H7 (cell line): Measurements from ENCODE around the gene GZMB. TPM values are rescaled to one million over a fixed set of nuclear protein-coding genes. Genes with fewer than 3 reads are reported as not detected.
A peak's percentile ranks its signal among the peaks of the same experiment; 100 is the strongest.

Experiments
- DNase-seq: peaks from one replicate; pipeline ENCODE4 v3.0.0; 2012
- H3K27me3 ChIP-seq: 2 replicates; pipeline ENCODE4 v1.6.0; 2011; ENCODE audit warnings: mild to moderate bottlenecking, low read length; ENCODE audit not compliant: control insufficient read depth, insufficient read depth
- H3K36me3 ChIP-seq: replicated peaks from 2 replicates; pipeline ENCODE4 v1.5.1; 2011; ENCODE audit warnings: low read length; ENCODE audit not compliant: control insufficient read depth, insufficient read depth
- H3K4me3 ChIP-seq: 2 replicates; pipeline ENCODE4 v1.5.1; 2011; ENCODE audit warnings: low read depth, mild to moderate bottlenecking, control low read depth, low read length, moderate library complexity; ENCODE audit not compliant: insufficient read depth
- total RNA-seq: library from RNA; depleted of rRNA; stranded (reverse); fragments of >200 nt; shearing (Covaris generic); gene quantifications from 2 replicates; pipeline ENCODE4 v1.2.3, GENCODE V29; 2014; rRNA removed

The GZMB gene
- not detected in 2 replicates for total RNA-seq

DNA sequence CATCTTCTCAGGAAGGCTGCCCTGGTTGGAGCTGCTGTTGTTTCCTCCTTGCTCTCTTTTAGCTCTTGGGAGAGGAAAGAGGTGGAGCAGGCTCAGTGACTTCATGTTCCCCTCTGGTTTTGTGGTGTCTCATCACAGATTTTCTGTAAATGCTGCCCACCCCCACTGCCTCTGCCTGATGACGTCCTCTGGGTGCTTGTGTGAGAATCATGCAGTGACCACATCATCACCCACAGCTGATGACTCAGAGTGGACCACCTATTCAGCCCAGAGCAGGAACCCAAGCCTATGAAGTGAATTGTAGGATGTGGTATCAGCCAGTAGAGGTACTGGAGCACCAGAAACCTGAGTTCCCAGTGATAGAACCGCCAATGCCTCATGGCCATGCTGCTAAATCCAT is at the start of gene GZMB:
Gene GZMB (minus strand): TSS at position 33 of the 400 bp plus-strand sequence. CDS start 30 bp downstream, at position 3.
- H3K27me3 ChIP-seq, result no peaks in the 10 kb centered on the region
- no peak within 1 kb of the TSS for H3K4me3 ChIP-seq
- no peaks in the 10 kb centered on the region for H3K36me3 ChIP-seq
- DNase-seq, result no peak

DNA sequence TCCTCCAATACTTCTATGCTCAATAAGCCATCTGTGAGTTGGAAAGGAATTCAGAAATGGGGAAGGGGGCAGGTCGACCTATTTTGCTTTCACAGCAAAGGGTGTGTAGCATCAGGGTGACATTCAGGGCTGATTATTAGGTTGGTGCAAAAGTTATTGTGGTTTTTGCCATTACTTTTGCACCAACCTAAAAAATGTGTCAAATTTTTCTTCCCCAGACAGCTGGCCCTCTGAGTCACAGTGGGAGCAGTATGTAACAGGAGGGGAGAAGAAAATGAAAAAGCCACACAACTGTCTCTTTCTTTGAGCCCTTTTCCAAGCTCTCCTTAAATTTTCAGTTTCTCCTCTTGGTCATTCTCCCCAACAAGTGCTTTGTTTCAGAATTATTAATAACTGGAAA is 47.1 kb upstream of the GZMB start:
- DNase-seq, result no peak
- Histone ChIP-seq H3K27me3 (no peaks in the 10 kb centered on the region), H3K36me3 (no peaks in the 10 kb centered on the region), H3K4me3 (no peak overlapping the region)

GRCh38 chr14:24680516-24680915 is 46.5 kb upstream of the GZMB start:
- DNase-seq, result no peak
- Histone ChIP-seq H3K27me3 (no peaks in the 10 kb centered on the region), H3K4me3 (no peak overlapping the region), H3K36me3 (no peaks in the 10 kb centered on the region)

DNA sequence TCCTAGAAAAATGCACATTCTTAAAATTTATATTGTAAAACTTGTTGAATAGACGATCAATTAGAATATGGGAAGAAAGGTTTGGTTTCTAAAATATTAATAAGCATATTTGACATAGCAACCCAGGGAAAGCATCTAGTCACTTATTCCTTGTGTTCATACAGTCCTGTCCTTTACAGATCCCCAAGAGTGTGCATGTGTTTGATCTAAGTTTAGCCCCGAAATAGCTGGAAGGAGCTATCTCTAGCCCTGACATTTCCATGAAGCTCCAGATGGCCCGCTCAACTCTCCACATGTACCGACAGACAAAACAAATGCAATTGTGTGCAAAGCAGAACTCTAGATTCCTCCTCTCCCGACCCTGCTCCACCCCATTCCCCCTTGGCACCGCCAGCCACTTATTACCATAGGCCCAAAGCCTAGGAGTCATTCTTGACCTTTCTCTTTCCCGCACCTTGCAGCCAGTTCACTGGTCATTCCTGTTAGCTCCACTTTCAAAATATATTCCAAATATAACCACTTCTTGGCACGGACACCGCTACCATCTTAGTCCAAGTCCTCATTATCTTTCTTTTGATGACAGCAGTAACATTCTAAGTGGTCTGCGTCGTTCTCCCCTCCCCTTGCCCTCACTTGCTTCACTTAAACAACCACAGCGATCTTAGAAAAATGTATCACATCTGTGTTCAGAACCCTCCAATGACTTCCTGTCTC is 45.4 kb upstream of the GZMB start:
- no peak overlapping the region for H3K4me3 ChIP-seq
- no peaks in the 10 kb centered on the region for H3K27me3 ChIP-seq
- DNase-seq, result no peak
- no peaks in the 10 kb centered on the region for H3K36me3 ChIP-seq

DNA sequence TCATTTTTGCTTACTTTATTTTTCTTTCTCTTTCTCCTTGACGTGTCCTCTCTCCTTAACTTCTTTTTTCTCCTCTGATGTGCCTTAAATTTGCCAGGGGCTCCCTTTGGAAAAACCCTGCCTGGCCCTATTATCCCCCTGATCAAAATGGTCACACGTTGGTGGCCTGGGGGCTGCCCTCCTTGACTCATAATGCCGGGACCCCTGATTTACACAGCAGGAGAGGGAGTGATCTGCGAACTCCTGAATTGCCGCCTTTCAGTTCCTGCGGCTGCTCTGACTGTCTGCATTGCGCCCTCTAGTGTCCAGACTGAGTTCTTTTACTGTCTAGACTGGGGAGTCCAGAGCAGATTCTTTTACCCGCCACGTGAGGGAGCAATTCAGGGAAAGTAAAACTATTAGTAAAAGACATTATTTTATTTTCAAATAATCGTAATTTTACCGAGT is 44.8 kb upstream of the GZMB start:
- H3K36me3 ChIP-seq, result no peaks in the 10 kb centered on the region
- H3K4me3 ChIP-seq, result no peak overlapping the region

DNA sequence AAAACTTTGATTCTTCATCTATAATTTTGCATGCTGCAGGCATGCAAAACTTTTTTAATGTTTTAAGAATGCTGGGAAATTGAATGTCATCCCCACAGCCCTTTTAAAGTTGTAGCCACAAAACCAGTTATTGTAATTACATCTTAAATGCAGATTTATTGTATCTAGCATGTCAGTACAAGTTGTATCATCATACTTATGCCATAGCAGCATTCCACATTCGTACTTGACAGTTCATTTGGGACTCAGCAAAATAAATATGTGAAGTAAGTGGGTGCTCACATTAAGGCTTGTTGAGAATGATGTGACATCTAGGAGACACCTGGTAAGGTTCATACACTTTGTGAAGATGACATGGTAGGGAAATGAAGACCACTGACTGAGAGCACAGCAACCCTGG is 44.0 kb upstream of the GZMB start:
- no peaks in the 10 kb centered on the region for H3K36me3 ChIP-seq
- no peak for DNase-seq
- H3K4me3 ChIP-seq, result no peak overlapping the region
- no peaks in the 10 kb centered on the region for H3K27me3 ChIP-seq

More for the DNA sequence above, 44.8 kb upstream of the GZMB start:
- DNase-seq, result peak; percentile 65
- no peaks in the 10 kb centered on the region for H3K27me3 ChIP-seq

DNA sequence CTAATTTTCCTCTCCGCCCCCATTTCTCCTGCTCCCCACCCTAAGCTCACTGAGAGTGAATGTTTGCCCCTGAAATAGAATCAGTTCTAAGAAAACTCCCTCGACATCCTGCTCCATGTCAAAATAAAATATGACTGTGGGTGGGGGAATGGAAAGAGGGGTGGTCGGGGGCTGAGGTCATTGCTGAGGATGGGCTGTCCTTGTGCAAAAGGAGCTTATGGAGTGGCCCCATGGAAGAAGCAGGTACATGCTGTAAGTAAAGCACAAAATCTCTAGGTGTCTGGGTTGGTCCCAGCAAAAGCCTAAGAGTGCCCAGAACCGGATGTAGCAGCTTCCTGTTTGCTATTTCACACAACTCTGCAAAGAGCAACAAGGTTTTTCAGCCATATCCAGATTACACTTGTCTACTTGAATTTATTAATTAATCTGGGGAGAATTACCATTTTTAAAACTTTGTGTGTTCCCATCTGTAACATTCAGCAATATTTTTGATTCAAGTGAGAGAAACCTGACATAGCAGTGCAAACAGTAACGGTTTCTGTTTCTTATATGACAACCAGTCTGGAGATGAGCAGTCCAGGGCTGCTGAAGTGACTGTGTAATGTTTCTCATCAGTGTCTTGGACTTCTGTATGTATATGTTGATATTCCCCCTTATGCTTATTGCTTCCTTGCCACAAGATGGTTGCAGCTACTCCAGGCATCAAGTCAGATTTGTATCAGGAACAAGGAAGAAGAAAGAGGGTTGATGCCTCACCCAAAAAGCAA is 40.4 kb upstream of the GZMB start:
- Histone ChIP-seq H3K27me3 (no peaks in the 10 kb centered on the region), H3K4me3 (no peak overlapping the region), H3K36me3 (no peaks in the 10 kb centered on the region)
- DNase-seq, result no peak

GRCh38 chr14:24673534-24674203 is 39.7 kb upstream of the GZMB start:
- DNase-seq, result no peak
- Histone ChIP-seq H3K27me3 (no peaks in the 10 kb centered on the region), H3K36me3 (no peaks in the 10 kb centered on the region), H3K4me3 (no peak overlapping the region)

- no peak for DNase-seq
- H3K4me3 ChIP-seq, result no peak overlapping the region
- H3K36me3 ChIP-seq, result no peaks in the 10 kb centered on the region
Observed at GRCh38 chr14:24673059-24673458, 39.1 kb upstream of the GZMB start.

DNA sequence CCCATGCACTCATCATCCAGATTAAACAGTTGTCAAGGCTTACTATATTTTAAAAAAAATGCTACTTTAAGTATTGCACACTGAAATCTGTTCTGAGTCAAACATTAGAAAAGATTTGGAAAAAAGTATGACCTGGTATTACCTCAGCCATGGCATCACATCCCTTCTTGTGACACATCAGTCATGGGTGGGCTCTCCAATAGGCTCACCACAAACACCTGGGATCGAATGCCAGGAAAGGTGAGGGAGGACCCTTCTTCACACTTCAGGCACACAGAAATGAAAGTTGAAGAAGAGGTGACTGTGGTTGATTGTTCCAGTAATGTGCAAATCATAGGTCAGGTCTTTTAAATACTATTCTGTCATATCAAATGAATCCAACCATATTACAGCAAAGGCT is 36.6 kb upstream of the GZMB start:
- DNase-seq, result no peak
- H3K36me3 ChIP-seq, result no peaks in the 10 kb centered on the region
- no peaks in the 10 kb centered on the region for H3K27me3 ChIP-seq
- H3K4me3 ChIP-seq, result no peak overlapping the region

More at GRCh38 chr14:24673059-24673458, 39.1 kb upstream of the GZMB start:
- no peaks in the 10 kb centered on the region for H3K27me3 ChIP-seq

GRCh38 chr14:24669651-24670050 is 35.7 kb upstream of the GZMB start:
- DNase-seq, result no peak
- H3K4me3 ChIP-seq, result no peak overlapping the region
- no peaks in the 10 kb centered on the region for H3K36me3 ChIP-seq
- H3K27me3 ChIP-seq, result no peaks in the 10 kb centered on the region

DNA sequence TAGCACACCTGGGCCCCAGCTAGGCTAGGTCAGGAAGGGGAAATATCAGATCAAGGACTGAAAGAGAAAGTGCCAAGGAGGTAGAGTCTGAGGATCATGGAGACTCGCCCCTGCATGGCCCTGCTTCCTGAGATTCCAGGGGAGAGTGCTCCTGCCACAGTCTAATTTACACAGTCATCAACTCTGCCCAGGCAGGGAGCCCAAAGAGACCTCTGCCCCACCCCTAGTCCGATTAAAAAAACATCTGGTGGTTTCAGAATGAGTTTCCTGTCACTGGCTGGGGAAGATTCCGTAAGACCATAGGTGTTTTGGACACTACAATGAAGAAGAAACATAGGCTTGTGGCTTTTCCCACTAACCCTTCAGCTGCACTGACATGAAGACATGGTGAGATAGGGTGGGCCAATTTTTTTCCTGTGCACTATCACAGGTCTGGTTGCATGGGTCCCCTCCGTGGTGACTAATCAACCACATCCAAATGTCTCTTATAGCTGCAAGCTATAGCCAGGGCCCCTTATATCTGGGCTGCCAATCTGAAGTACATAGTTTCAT is 31.5 kb upstream of the GZMB start:
- no peak overlapping the region for H3K4me3 ChIP-seq
- DNase-seq, result no peak
- no peaks in the 10 kb centered on the region for H3K27me3 ChIP-seq
- no peaks in the 10 kb centered on the region for H3K36me3 ChIP-seq

DNA sequence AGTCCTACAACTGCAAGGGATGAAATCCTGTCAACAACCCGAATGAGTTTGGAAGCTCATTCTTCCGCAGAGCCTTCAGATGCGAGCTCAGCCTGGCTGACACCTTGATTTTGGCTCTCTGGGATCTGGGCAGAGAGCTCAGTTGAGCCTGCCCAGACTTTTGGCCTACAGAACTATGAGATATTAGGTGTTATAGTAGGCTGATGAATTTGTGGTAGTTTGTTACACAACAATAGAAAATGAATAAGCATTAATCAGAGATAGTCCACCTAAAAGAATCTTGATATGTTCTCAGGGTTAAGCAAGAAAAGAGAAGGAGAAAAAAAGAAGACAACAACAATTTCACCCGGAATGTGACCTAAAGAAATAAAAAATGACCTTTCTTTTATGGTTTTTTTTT is 30.4 kb upstream of the GZMB start:
- no peaks in the 10 kb centered on the region for H3K27me3 ChIP-seq
- H3K4me3 ChIP-seq, result no peak overlapping the region
- H3K36me3 ChIP-seq, result no peaks in the 10 kb centered on the region
- no peak for DNase-seq

DNA sequence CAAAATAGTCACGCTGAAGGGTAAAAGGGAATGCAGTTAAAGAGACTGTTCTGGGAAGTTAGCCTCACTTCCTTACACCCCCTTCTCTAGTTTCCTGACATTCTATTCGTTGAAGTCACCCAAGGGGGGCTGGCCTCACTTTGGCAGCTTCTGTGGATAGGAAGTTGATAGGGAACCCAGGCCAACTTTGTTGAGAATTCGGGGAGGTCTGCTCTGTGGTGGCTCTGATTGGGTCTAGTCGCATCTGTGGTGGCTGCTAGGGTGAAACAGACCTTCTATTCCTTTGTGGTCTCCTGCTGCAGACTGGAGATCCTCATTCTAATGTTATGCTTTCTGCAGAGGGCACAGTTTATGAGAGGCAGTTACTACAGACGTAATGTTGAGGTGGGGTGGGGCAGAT is 28.8 kb upstream of the GZMB start:
- no peak for DNase-seq

More for the DNA sequence above, 28.8 kb upstream of the GZMB start:
- H3K27me3 ChIP-seq, result no peaks in the 10 kb centered on the region
- H3K4me3 ChIP-seq, result no peak overlapping the region
- no peaks in the 10 kb centered on the region for H3K36me3 ChIP-seq
